Epithelial cell of esophagus (primary cell): ENCODE measurements around the gene CDY1.
"Not testable (repeated sequence)": the region's sequence is repeated elsewhere in the genome, so short reads cannot be mapped to it uniquely, and the experiment has no call there.

ENCODE experiments used
- DNase-seq: peaks from one replicate; pipeline ENCODE4 v3.0.0; 2010; ENCODE audit warnings: low read depth
- H3K4me3 ChIP-seq: 2 replicates; pipeline ENCODE4 v1.5.1; 2011; ENCODE audit warnings: mild to moderate bottlenecking, low read length, control low read depth

CDY1 gene

GRCh38 chrY:25621817-25622216 lies at the start of gene CDY1:
Gene CDY1 (plus strand): TSS chrY:25622117. CDS start chrY:25622443, 326 bp downstream.
- not testable (repeated sequence) for H3K4me3 ChIP-seq, DNase-seq

- not testable (repeated sequence) for H3K4me3 ChIP-seq
These were observed 28.6 kb upstream of the CDY1 start for GRCh38 chrY:25593336-25593735.

GRCh38 chrY:25620209-25620608 lies 1.7 kb upstream of the CDY1 start:
- not testable (repeated sequence) for DNase-seq, H3K4me3 ChIP-seq

More at GRCh38 chrY:25593336-25593735, 28.6 kb upstream of the CDY1 start:
- not testable (repeated sequence) for DNase-seq

- not testable (repeated sequence) for H3K4me3 ChIP-seq, DNase-seq
These were observed 4.6 kb downstream of the CDY1 start for GRCh38 chrY:25626524-25626923.

GRCh38 chrY:25630383-25631112 lies 8.6 kb downstream of the CDY1 start:
- H3K4me3 ChIP-seq, DNase-seq: not testable (repeated sequence)

- not testable (repeated sequence) for H3K4me3 ChIP-seq, DNase-seq
These were observed 17.9 kb downstream of the CDY1 start for GRCh38 chrY:25639852-25640251.

- not testable (repeated sequence) for DNase-seq, H3K4me3 ChIP-seq
These were observed 21.4 kb downstream of the CDY1 start for GRCh38 chrY:25643024-25643915.
